ENCODE measurements around the gene ADAMTS12. TPM values are rescaled to one million over a fixed set of nuclear protein-coding genes. Genes with fewer than 3 reads are reported as not detected.

The ADAMTS12 gene
- polyA plus RNA-seq, 1 experiment: 46.8 TPM

- no peaks in the 10 kb centered on the region for H3K9me3 ChIP-seq (ENCODE audit: control insufficient read depth, insufficient read depth, low read length)
- no peaks in the 10 kb centered on the region for H3K27me3 ChIP-seq (ENCODE audit: control insufficient read depth, insufficient read depth, low read length)
- POLR2A ChIA-PET: no interaction called here
- TF ChIP-seq CTCF (IDR thresholded peaks at IDR 0.05; ENCODE audit: low read depth, low read length): no peak
- no peak overlapping the region for H3K27ac ChIP-seq (ENCODE audit: low read depth, low read length)
- peak; percentile 29 for DNase-seq (ENCODE audit: low read depth, low spot score)
- H3K4me3 ChIP-seq (ENCODE audit: low read depth, low read length): no peak overlapping the region
- CTCF ChIA-PET: interaction anchor here (1.4 kb wide), 1 partner anchor 12 kb away, joined by 3 read pairs; no protein-coding TSS in a partner anchor
These were observed 110.5 kb downstream of the ADAMTS12 start for GRCh38 chr5:33781286-33781685.

DNA sequence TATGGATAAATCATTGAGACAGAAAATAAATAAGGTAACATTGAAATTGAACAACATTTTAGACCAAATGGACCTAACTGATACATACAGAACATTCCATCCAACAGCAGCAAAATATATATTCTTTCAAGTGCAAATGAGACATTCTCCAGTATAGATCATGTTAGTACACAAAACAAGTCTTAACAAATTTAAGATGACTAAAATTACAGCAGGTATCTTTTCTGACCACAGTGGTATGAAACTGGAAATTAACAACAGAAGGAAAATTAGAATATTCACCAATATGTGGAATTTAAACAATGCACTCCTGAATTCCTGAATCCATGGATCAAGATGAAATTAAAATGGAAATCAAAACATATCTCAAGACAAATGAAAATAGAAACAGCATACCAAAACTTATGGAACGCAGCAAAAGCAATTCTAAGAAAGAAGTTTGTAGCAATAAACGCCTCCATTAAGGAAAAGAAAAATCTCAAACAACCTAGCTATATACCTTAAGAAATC, 115.6 kb downstream of the ADAMTS12 start:
- no peak for DNase-seq (ENCODE audit: low read depth, low spot score)
- H3K9me3 ChIP-seq (ENCODE audit: control insufficient read depth, insufficient read depth, low read length): no peaks in the 10 kb centered on the region
- ChIA-PET POLR2A (no interaction called here), CTCF (no interaction called here)
- H3K27ac ChIP-seq (ENCODE audit: low read depth, low read length): no peak overlapping the region
- TF ChIP-seq CTCF (IDR thresholded peaks at IDR 0.05; ENCODE audit: low read depth, low read length): no peak
- H3K27me3 ChIP-seq (ENCODE audit: control insufficient read depth, insufficient read depth, low read length): no peaks in the 10 kb centered on the region
- no peak overlapping the region for H3K4me3 ChIP-seq (ENCODE audit: low read depth, low read length)

DNA sequence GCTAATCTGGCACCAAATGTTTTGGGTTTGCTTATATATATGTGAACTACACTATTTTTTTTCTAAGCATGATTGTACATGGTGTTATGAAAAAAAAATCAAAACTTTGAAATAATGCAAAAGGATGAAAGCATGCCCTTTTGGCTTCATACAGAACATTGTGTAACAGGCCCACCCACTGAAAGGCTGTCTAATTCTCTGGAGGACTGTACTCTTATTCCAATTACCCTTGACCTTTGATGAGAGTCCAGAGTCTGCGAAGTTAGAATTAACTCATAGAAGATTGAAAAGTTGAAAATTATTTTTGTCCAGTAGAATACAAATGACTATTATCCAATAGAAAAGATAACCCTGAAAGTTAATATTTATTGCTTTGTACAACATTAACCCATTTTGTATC, 117.4 kb downstream of the ADAMTS12 start:
- no peak for DNase-seq (ENCODE audit: low read depth, low spot score)
- Histone ChIP-seq H3K9me3 (ENCODE audit: control insufficient read depth, insufficient read depth, low read length) (no peaks in the 10 kb centered on the region), H3K27me3 (ENCODE audit: control insufficient read depth, insufficient read depth, low read length) (no peaks in the 10 kb centered on the region), H3K27ac (ENCODE audit: low read depth, low read length) (no peak overlapping the region), H3K4me3 (ENCODE audit: low read depth, low read length) (no peak overlapping the region)
- ChIA-PET POLR2A (no interaction called here), CTCF (interaction anchor here (0.7 kb wide), 1 partner anchor 195 kb away, joined by 3 read pairs; no protein-coding TSS in a partner anchor)
- no peak for TF ChIP-seq CTCF (IDR thresholded peaks at IDR 0.05; ENCODE audit: low read depth, low read length)

GRCh38 chr5:33772380-33772897, 119.4 kb downstream of the ADAMTS12 start:
- ChIA-PET POLR2A (no interaction called here), CTCF (interaction anchor here (0.9 kb wide), 1 partner anchor 162 kb away, joined by 4 read pairs; no protein-coding TSS in a partner anchor)
- H3K27me3 ChIP-seq (ENCODE audit: control insufficient read depth, insufficient read depth, low read length): no peaks in the 10 kb centered on the region
- no peak overlapping the region for H3K4me3 ChIP-seq (ENCODE audit: low read depth, low read length)
- peak overlapping the region; percentile 39 for H3K27ac ChIP-seq (ENCODE audit: low read depth, low read length)
- H3K9me3 ChIP-seq (ENCODE audit: control insufficient read depth, insufficient read depth, low read length): no peaks in the 10 kb centered on the region
- DNase-seq (ENCODE audit: low read depth, low spot score): peak; percentile 36
- no peak for TF ChIP-seq CTCF (IDR thresholded peaks at IDR 0.05; ENCODE audit: low read depth, low read length)

DNA sequence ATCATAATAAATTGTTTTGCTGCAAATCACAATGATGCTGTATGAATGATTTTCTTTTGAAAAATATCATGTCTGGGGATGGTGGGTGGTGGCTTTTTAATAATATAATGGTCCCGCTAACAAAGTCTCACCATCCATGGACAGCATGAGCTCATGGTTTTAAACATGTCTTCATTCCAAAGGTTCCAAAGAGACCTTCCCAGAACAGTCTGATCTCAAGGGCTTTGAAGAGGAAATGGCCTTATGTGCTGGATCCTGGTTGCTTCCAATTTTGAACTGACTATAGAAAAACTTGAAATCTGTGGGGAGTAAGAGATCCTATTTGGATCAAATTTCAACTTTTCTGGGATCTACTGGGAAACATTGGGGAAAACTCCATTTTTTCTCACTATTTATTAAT, 121.8 kb downstream of the ADAMTS12 start:
- POLR2A ChIA-PET: no interaction called here
- Histone ChIP-seq H3K4me3 (ENCODE audit: low read depth, low read length) (no peak overlapping the region), H3K27ac (ENCODE audit: low read depth, low read length) (no peak overlapping the region), H3K27me3 (ENCODE audit: control insufficient read depth, insufficient read depth, low read length) (no peaks in the 10 kb centered on the region), H3K9me3 (ENCODE audit: control insufficient read depth, insufficient read depth, low read length) (no peaks in the 10 kb centered on the region)
- CTCF ChIA-PET: interaction anchor here (1.0 kb wide), 1 partner anchor 10 kb away, joined by 3 read pairs; no protein-coding TSS in a partner anchor
- TF ChIP-seq CTCF (IDR thresholded peaks at IDR 0.05; ENCODE audit: low read depth, low read length): no peak
- DNase-seq (ENCODE audit: low read depth, low spot score): no peak
